Testis (tissue), 2 donors: Measurements from ENCODE around the gene IRF9.

ENCODE experiments used
- POLR2A ChIP-seq: fragments of 450-650 bp; IDR thresholded peaks from one replicate; pipeline ENCODE4 v1.6.1; 2017; ENCODE audit warnings: antibody characterized with exemption, mild to moderate bottlenecking, moderate library complexity
- TF ChIP-seq, protein P1 (sequence below), 3 experiments: fragments of 450-650 bp in 2 of 3; fragments of 200-600 bp in 1 of 3; sonication (generic) in 1 of 3; IDR thresholded peaks; one replicate each; pipeline ENCODE4 v1.5.1; 2016 to 2019; ENCODE audit warnings: antibody characterized with exemption in 3 of 3, mild to moderate bottlenecking in 2 of 3, moderate library complexity in 1 of 3

DNA sequence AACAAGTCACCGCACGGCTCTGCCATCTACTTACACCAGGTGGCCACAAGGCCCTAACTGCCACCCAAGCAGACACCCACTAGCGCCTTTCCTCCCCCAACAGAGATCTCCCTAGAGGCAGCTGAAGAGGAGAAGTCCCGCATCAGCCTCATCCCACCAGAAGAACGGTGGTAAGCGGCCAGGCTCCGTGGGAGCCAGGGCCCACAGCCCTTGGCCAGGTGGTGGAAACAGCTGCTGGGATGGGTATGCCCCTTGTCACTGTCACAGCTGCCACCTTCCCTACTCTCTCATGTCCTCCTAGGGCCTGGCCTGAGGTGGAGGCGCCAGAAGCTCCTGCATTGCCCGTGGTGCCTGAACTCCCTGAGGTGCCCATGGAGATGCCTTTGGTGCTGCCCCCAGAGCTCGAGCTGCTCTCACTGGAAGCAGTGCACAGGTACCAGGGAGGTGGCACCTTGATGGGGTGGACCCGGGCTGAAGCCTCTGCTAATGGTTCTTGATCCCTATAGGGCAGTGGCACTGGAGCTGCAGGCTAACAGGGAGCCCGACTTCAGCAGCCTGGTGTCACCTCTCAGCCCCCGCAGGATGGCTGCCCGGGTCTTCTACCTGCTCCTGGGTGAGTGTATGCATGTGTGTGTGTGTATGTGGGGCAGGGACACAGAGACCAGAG is 18.4 kb downstream of the IRF9 start:
- TF ChIP-seq, protein P1, sequence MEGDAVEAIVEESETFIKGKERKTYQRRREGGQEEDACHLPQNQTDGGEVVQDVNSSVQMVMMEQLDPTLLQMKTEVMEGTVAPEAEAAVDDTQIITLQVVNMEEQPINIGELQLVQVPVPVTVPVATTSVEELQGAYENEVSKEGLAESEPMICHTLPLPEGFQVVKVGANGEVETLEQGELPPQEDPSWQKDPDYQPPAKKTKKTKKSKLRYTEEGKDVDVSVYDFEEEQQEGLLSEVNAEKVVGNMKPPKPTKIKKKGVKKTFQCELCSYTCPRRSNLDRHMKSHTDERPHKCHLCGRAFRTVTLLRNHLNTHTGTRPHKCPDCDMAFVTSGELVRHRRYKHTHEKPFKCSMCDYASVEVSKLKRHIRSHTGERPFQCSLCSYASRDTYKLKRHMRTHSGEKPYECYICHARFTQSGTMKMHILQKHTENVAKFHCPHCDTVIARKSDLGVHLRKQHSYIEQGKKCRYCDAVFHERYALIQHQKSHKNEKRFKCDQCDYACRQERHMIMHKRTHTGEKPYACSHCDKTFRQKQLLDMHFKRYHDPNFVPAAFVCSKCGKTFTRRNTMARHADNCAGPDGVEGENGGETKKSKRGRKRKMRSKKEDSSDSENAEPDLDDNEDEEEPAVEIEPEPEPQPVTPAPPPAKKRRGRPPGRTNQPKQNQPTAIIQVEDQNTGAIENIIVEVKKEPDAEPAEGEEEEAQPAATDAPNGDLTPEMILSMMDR (IDR thresholded peaks at IDR 0.05), result no peak
- TF ChIP-seq POLR2A, result no peak
